ENCODE results near the gene AKR7A3. TPM values are rescaled to one million over a fixed set of nuclear protein-coding genes. Genes with fewer than 3 reads are reported as not detected.

The AKR7A3 gene
- total RNA-seq, 4 donors from 2014 or later: 77.8 to 167 (median 102) TPM

- DNase-seq: no peak
- Histone ChIP-seq H3K4me1 (peaks cover 17 to 26% (median 20%) of the 10 kb centered on the region in 4 donors), H3K36me3 (peaks cover 0 to 27% (median 8%) of the 10 kb centered on the region in 4 donors), H3K27ac (no peak overlapping the region), H3K9me3 (no peaks in the 10 kb centered on the region), H3K27me3 (no peaks in the 10 kb centered on the region), H3K4me3 (no peak overlapping the region)
- intact Hi-C loops (cut with DNase I; ENCODE audit: low total_unique reads) (no loop called here), in situ Hi-C loops (cut with MboI; ENCODE audit: low pct_ligation_motif_present in 1 of 4, low pct_unique_long_range_greater_than_20kb in 1 of 4, low sequenced_read_pairs in 3 of 4) (no loop called here)
- 83 to 88% methylated on average over 2 to 4 of the region's 4 CpGs for WGBS, 2 donors (ENCODE audit: low coverage in 1 of 2)
- TF ChIP-seq CTCF (IDR thresholded peaks at IDR 0.05): no peak
Measured at GRCh38 chr1:19255288-19255687, 33.3 kb downstream of the AKR7A3 start.

GRCh38 chr1:19254416-19254815 lies 34.2 kb downstream of the AKR7A3 start:
- in situ Hi-C loops (cut with MboI; ENCODE audit: low pct_ligation_motif_present in 1 of 4, low pct_unique_long_range_greater_than_20kb in 1 of 4, low sequenced_read_pairs in 3 of 4): no loop called here

GRCh38 chr1:19251305-19252196 lies 37.0 kb downstream of the AKR7A3 start, which contains the start of the genes EMC1 and MRTO4:
Gene EMC1 (minus strand): TSS chr1:19251524. CDS start chr1:19251509, 15 bp downstream.
Gene MRTO4 (plus strand): TSS chr1:19251805. CDS start chr1:19251836, 31 bp downstream.
- intact Hi-C loops (cut with DNase I; ENCODE audit: low total_unique reads) (no loop called here), in situ Hi-C loops (cut with MboI; ENCODE audit: low pct_ligation_motif_present in 1 of 4, low pct_unique_long_range_greater_than_20kb in 1 of 4, low sequenced_read_pairs in 3 of 4) (no loop called here)
- Histone ChIP-seq H3K27me3 (no peaks in the 10 kb centered on the region), H3K36me3 (peaks cover 0 to 10% (median 0%) of the 10 kb centered on the region in 4 donors), H3K27ac (peak within 1 kb of the TSS; percentile 91 to 95 (median 94)), H3K4me3 (peak within 1 kb of the TSS; percentile 47 to 74 (median 64)), H3K4me1 (peaks cover 17 to 29% (median 23%) of the 10 kb centered on the region in 4 donors), H3K9me3 (no peaks in the 10 kb centered on the region)
- WGBS, 2 donors (ENCODE audit: low coverage in 1 of 2): 0% methylated on average over 4 to 57 of the region's 81 CpGs
- no peak for TF ChIP-seq EP300 (IDR thresholded peaks at IDR 0.05; ENCODE audit: low read depth)
- peak; percentile 73 to 84 (median 75) for TF ChIP-seq POLR2AphosphoS5 (IDR thresholded peaks at IDR 0.05)
- peak; percentile 67 for TF ChIP-seq POLR2A (IDR thresholded peaks at IDR 0.05)
- no peak for TF ChIP-seq CTCF (IDR thresholded peaks at IDR 0.05)
- peak; percentile 88 for DNase-seq

More at GRCh38 chr1:19254416-19254815, 34.2 kb downstream of the AKR7A3 start:
- Histone ChIP-seq H3K27me3 (no peaks in the 10 kb centered on the region), H3K4me3 (no peak overlapping the region), H3K36me3 (peaks cover 0 to 25% (median 7%) of the 10 kb centered on the region in 4 donors), H3K27ac (no peak overlapping the region), H3K4me1 (peaks cover 17 to 29% (median 23%) of the 10 kb centered on the region in 4 donors), H3K9me3 (no peaks in the 10 kb centered on the region)
- intact Hi-C loops (cut with DNase I; ENCODE audit: low total_unique reads): no loop called here
- no peak for DNase-seq
- TF ChIP-seq CTCF (IDR thresholded peaks at IDR 0.05) (no peak), EP300 (IDR thresholded peaks at IDR 0.05; ENCODE audit: low read depth) (no peak), POLR2A (IDR thresholded peaks at IDR 0.05) (no peak), POLR2AphosphoS5 (IDR thresholded peaks at IDR 0.05) (no peak)

- no peak for DNase-seq
- peak overlapping the region; percentile 47 to 74 (median 64) for H3K4me3 ChIP-seq
- TF ChIP-seq POLR2A (IDR thresholded peaks at IDR 0.05) (no peak), CTCF (IDR thresholded peaks at IDR 0.05) (no peak), POLR2AphosphoS5 (IDR thresholded peaks at IDR 0.05) (no peak), EP300 (IDR thresholded peaks at IDR 0.05; ENCODE audit: low read depth) (no peak)
- H3K9me3 ChIP-seq: no peaks in the 10 kb centered on the region
- H3K27ac ChIP-seq: peak overlapping the region; percentile 91 to 95 (median 94)
- peaks cover 17 to 29% (median 23%) of the 10 kb centered on the region in 4 donors for H3K4me1 ChIP-seq
- H3K36me3 ChIP-seq: peaks cover 0 to 3% (median 0%) of the 10 kb centered on the region in 4 donors
- WGBS, 2 donors (ENCODE audit: low coverage in 1 of 2): 10 to 38% methylated on average over 4 to 14 of the region's 14 CpGs
- H3K27me3 ChIP-seq: no peaks in the 10 kb centered on the region
- in situ Hi-C loops (cut with MboI; ENCODE audit: low pct_ligation_motif_present in 1 of 4, low pct_unique_long_range_greater_than_20kb in 1 of 4, low sequenced_read_pairs in 3 of 4) (no loop called here), intact Hi-C loops (cut with DNase I; ENCODE audit: low total_unique reads) (no loop called here)
Measured at GRCh38 chr1:19250629-19251304, 37.8 kb downstream of the AKR7A3 start.
